HK-2 (cell line): ENCODE results near the gene RNF227.

Experiments used
- DNase-seq: peaks from one replicate; pipeline ENCODE4 v3.0.0-alpha.2; 2018; ENCODE audit not compliant: unreplicated experiment

Gene RNF227

GRCh38 chr17:7930841-7931631, 14.9 kb upstream of the RNF227 start:
- DNase-seq, result no peak

GRCh38 chr17:7929158-7930023, 13.3 kb upstream of the RNF227 start, which contains the start of gene KCNAB3:
TSS of gene KCNAB3 (minus strand) at chr17:7929856. CDS start at chr17:7929435, 421 bp downstream.
- no peak for DNase-seq

GRCh38 chr17:7927596-7927995, 11.5 kb upstream of the RNF227 start:
- no peak for DNase-seq

GRCh38 chr17:7922845-7923628, 6.9 kb upstream of the RNF227 start:
- DNase-seq, result no peak

- DNase-seq, result no peak
Observed at GRCh38 chr17:7922269-7922844, 6.3 kb upstream of the RNF227 start.

GRCh38 chr17:7916808-7917207, 719 bp upstream of the RNF227 start:
- peak; percentile 56 for DNase-seq

- DNase-seq, result no peak
Observed at GRCh38 chr17:7916385-7916682, 245 bp upstream of the RNF227 start.

GRCh38 chr17:7915179-7915610, 894 bp downstream of the RNF227 start:
- DNase-seq, result no peak

- peak; percentile 26 for DNase-seq
Observed at GRCh38 chr17:7912927-7913524, 3.1 kb downstream of the RNF227 start.

- DNase-seq, result no peak
Observed at GRCh38 chr17:7911116-7911515, 5.0 kb downstream of the RNF227 start.

- DNase-seq, result no peak
Observed at GRCh38 chr17:7910711-7911110, 5.4 kb downstream of the RNF227 start.

GRCh38 chr17:7910281-7910680, 5.8 kb downstream of the RNF227 start:
- no peak for DNase-seq

- DNase-seq, result no peak
Observed at GRCh38 chr17:7909089-7909488, 7.0 kb downstream of the RNF227 start.

- DNase-seq, result no peak
Observed at GRCh38 chr17:7903154-7904103, 12.7 kb downstream of the RNF227 start.

- no peak for DNase-seq
Observed at GRCh38 chr17:7897773-7898172, 18.3 kb downstream of the RNF227 start.

GRCh38 chr17:7897090-7897489, 19.0 kb downstream of the RNF227 start:
- DNase-seq, result no peak

- DNase-seq, result no peak
Observed at GRCh38 chr17:7894866-7895265, 21.2 kb downstream of the RNF227 start.

- no peak for DNase-seq
Observed at GRCh38 chr17:7894226-7894625, 21.9 kb downstream of the RNF227 start.

GRCh38 chr17:7893187-7893880, 22.8 kb downstream of the RNF227 start:
- no peak for DNase-seq
